ENCODE measurements around the gene HFM1. TPM values are rescaled to one million over a fixed set of nuclear protein-coding genes. Genes with fewer than 3 reads are reported as not detected.
A peak's percentile ranks its signal among the peaks of the same experiment; 100 is the strongest.

The HFM1 gene
- polyA plus RNA-seq, 1 donor (not counting 4 experiments of a cell fraction or from before 2014, with no cell fraction given) = not detected

GRCh38 chr1:91278754-91279153 is 125.9 kb downstream of the HFM1 start:
- Histone ChIP-seq H3K79me2 (ENCODE audit: control insufficient read depth, insufficient read depth, low read length) (no peaks in the 10 kb centered on the region), H3K9me3 (ENCODE audit: control insufficient read depth, low read depth, low read length) (no peaks in the 10 kb centered on the region), H2AFZ (ENCODE audit: control insufficient read depth, low read length) (no peak overlapping the region), H4K20me1 (ENCODE audit: control insufficient read depth, extremely low read depth, insufficient read depth, low read length) (no peaks in the 10 kb centered on the region), H3K4me1 (ENCODE audit: control insufficient read depth, extremely low read depth, insufficient read depth, low read length) (no peaks in the 10 kb centered on the region), H3K9ac (ENCODE audit: control insufficient read depth, extremely low read depth, insufficient read depth, low read length) (no peak overlapping the region), H3K4me2 (ENCODE audit: control insufficient read depth, extremely low read depth, insufficient read depth, low read depth, low read length) (no peak overlapping the region), H3K4me3 (ENCODE audit: control insufficient read depth in 2 of 3, extremely low read depth in 1 of 3, insufficient read depth in 2 of 3, low read depth in 1 of 3, low read length in 3 of 3) (no peak overlapping the region), H3K27me3 (ENCODE audit: control insufficient read depth, extremely low read depth, insufficient read depth, low read length) (no peaks in the 10 kb centered on the region), H3K9me1 (ENCODE audit: control insufficient read depth, extremely low read depth, insufficient read depth, low read length) (no peaks in the 10 kb centered on the region), H3K27ac (ENCODE audit: control insufficient read depth, insufficient read depth, low read length) (no peak overlapping the region), H3K36me3 (ENCODE audit: control insufficient read depth in 2 of 2, extremely low read depth in 1 of 2, insufficient read depth in 2 of 2, low read length in 2 of 2) (no peaks in the 10 kb centered on the region)
- no peak for TF ChIP-seq EZH2 (IDR thresholded peaks at IDR 0.05; ENCODE audit: low read length)
- TF ChIP-seq, protein P1, sequence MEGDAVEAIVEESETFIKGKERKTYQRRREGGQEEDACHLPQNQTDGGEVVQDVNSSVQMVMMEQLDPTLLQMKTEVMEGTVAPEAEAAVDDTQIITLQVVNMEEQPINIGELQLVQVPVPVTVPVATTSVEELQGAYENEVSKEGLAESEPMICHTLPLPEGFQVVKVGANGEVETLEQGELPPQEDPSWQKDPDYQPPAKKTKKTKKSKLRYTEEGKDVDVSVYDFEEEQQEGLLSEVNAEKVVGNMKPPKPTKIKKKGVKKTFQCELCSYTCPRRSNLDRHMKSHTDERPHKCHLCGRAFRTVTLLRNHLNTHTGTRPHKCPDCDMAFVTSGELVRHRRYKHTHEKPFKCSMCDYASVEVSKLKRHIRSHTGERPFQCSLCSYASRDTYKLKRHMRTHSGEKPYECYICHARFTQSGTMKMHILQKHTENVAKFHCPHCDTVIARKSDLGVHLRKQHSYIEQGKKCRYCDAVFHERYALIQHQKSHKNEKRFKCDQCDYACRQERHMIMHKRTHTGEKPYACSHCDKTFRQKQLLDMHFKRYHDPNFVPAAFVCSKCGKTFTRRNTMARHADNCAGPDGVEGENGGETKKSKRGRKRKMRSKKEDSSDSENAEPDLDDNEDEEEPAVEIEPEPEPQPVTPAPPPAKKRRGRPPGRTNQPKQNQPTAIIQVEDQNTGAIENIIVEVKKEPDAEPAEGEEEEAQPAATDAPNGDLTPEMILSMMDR (optimal IDR thresholded peaks at IDR 0.05 in 1 of 3, IDR thresholded peaks at IDR 0.05 in 1 of 3, conservative IDR thresholded peaks at IDR 0.05 in 1 of 3; ENCODE audit: extremely low read depth in 1 of 3, insufficient read depth in 2 of 3, low read length in 3 of 3) = peak in 2 of 3 experiments; percentile 7 to 30
- DNase-seq (ENCODE audit: low read depth, low spot score) (no peak), FAIRE-seq (no peak)
- dilution Hi-C loops (cut with MboI; ENCODE audit: extremely low pct_ligation_motif_present, low sequenced_read_pairs) = no loop called here

- no peak for TF ChIP-seq EZH2 (IDR thresholded peaks at IDR 0.05; ENCODE audit: low read length)
- TF ChIP-seq, protein P1 (optimal IDR thresholded peaks at IDR 0.05 in 1 of 3, IDR thresholded peaks at IDR 0.05 in 1 of 3, conservative IDR thresholded peaks at IDR 0.05 in 1 of 3; ENCODE audit: extremely low read depth in 1 of 3, insufficient read depth in 2 of 3, low read length in 3 of 3) = no peak
- no peaks in the 10 kb centered on the region for H3K27me3 ChIP-seq (ENCODE audit: control insufficient read depth, extremely low read depth, insufficient read depth, low read length)
- H3K27ac ChIP-seq (ENCODE audit: control insufficient read depth, insufficient read depth, low read length) = no peak overlapping the region
- H3K9ac ChIP-seq (ENCODE audit: control insufficient read depth, extremely low read depth, insufficient read depth, low read length) = no peak overlapping the region
- no peak overlapping the region for H2AFZ ChIP-seq (ENCODE audit: control insufficient read depth, low read length)
- H3K4me1 ChIP-seq (ENCODE audit: control insufficient read depth, extremely low read depth, insufficient read depth, low read length) = no peaks in the 10 kb centered on the region
- dilution Hi-C loops (cut with MboI; ENCODE audit: extremely low pct_ligation_motif_present, low sequenced_read_pairs) = no loop called here
- no peak overlapping the region for H3K4me3 ChIP-seq (ENCODE audit: control insufficient read depth in 2 of 3, extremely low read depth in 1 of 3, insufficient read depth in 2 of 3, low read depth in 1 of 3, low read length in 3 of 3)
- no peak for DNase-seq (ENCODE audit: low read depth, low spot score)
- H3K4me2 ChIP-seq (ENCODE audit: control insufficient read depth, extremely low read depth, insufficient read depth, low read depth, low read length) = no peak overlapping the region
- H3K9me1 ChIP-seq (ENCODE audit: control insufficient read depth, extremely low read depth, insufficient read depth, low read length) = no peaks in the 10 kb centered on the region
- no peaks in the 10 kb centered on the region for H3K36me3 ChIP-seq (ENCODE audit: control insufficient read depth in 2 of 2, extremely low read depth in 1 of 2, insufficient read depth in 2 of 2, low read length in 2 of 2)
- H3K9me3 ChIP-seq (ENCODE audit: control insufficient read depth, low read depth, low read length) = no peaks in the 10 kb centered on the region
- no peak for FAIRE-seq
- no peaks in the 10 kb centered on the region for H3K79me2 ChIP-seq (ENCODE audit: control insufficient read depth, insufficient read depth, low read length)
- H4K20me1 ChIP-seq (ENCODE audit: control insufficient read depth, extremely low read depth, insufficient read depth, low read length) = no peaks in the 10 kb centered on the region
Measured at GRCh38 chr1:91273875-91274274, 130.8 kb downstream of the HFM1 start.

Data from keratinocyte (primary cell).